Measurements from ENCODE around the gene DTX3L.

DTX3L gene

GRCh38 chr3:122598151-122598550, 34.0 kb downstream of the DTX3L start:
- peaks cover 9% of the 10 kb centered on the region for H3K27me3 Mint-ChIP-seq (ENCODE audit: low read depth, poor library complexity)
- no peaks in the 10 kb centered on the region for H3K36me3 Mint-ChIP-seq (ENCODE audit: low read depth)
- no peak for DNase-seq

GRCh38 chr3:122598556-122598955, 34.4 kb downstream of the DTX3L start:
- Mint-ChIP-seq H3K36me3 (ENCODE audit: low read depth) (no peaks in the 10 kb centered on the region), H3K27me3 (ENCODE audit: low read depth, poor library complexity) (peaks cover 9% of the 10 kb centered on the region), H3K4me3 (no peak overlapping the region), H3K9me3 (no peaks in the 10 kb centered on the region), H3K4me1 (no peaks in the 10 kb centered on the region), H3K27ac (no peak overlapping the region)
- DNase-seq, result no peak
- TF ChIP-seq CTCF (IDR thresholded peaks at IDR 0.05), result no peak

More at GRCh38 chr3:122598151-122598550, 34.0 kb downstream of the DTX3L start:
- TF ChIP-seq CTCF (IDR thresholded peaks at IDR 0.05), result no peak
- H3K27ac Mint-ChIP-seq, result no peak overlapping the region
- H3K9me3 Mint-ChIP-seq, result no peaks in the 10 kb centered on the region
- H3K4me3 Mint-ChIP-seq, result no peak overlapping the region
- H3K4me1 Mint-ChIP-seq, result no peaks in the 10 kb centered on the region

- no peak for DNase-seq
- Mint-ChIP-seq H3K27ac (no peak overlapping the region), H3K4me3 (no peak overlapping the region)
Observed at GRCh38 chr3:122602011-122602710, 38.0 kb downstream of the DTX3L start.

GRCh38 chr3:122603056-122603455, 38.9 kb downstream of the DTX3L start:
- no peak for TF ChIP-seq CTCF (IDR thresholded peaks at IDR 0.05)
- H3K9me3 Mint-ChIP-seq, result no peaks in the 10 kb centered on the region
- no peak overlapping the region for H3K27ac Mint-ChIP-seq
- no peak for DNase-seq
- H3K27me3 Mint-ChIP-seq (ENCODE audit: low read depth, poor library complexity), result peaks cover 14% of the 10 kb centered on the region
- no peak overlapping the region for H3K4me3 Mint-ChIP-seq
- peaks cover 4% of the 10 kb centered on the region for H3K4me1 Mint-ChIP-seq
- H3K36me3 Mint-ChIP-seq (ENCODE audit: low read depth), result no peaks in the 10 kb centered on the region

More at GRCh38 chr3:122602011-122602710, 38.0 kb downstream of the DTX3L start:
- Mint-ChIP-seq H3K4me1 (peaks cover 4% of the 10 kb centered on the region), H3K27me3 (ENCODE audit: low read depth, poor library complexity) (peaks cover 9% of the 10 kb centered on the region), H3K36me3 (ENCODE audit: low read depth) (no peaks in the 10 kb centered on the region), H3K9me3 (no peaks in the 10 kb centered on the region)
- TF ChIP-seq CTCF (IDR thresholded peaks at IDR 0.05), result no peak

GRCh38 chr3:122606330-122606729, 42.2 kb downstream of the DTX3L start:
- H3K36me3 Mint-ChIP-seq (ENCODE audit: low read depth), result no peaks in the 10 kb centered on the region
- TF ChIP-seq CTCF (IDR thresholded peaks at IDR 0.05), result no peak
- no peaks in the 10 kb centered on the region for H3K9me3 Mint-ChIP-seq
- H3K27me3 Mint-ChIP-seq (ENCODE audit: low read depth, poor library complexity), result peaks cover 17% of the 10 kb centered on the region
- no peak overlapping the region for H3K27ac Mint-ChIP-seq
- peaks cover 10% of the 10 kb centered on the region for H3K4me1 Mint-ChIP-seq
- no peak for DNase-seq
- no peak overlapping the region for H3K4me3 Mint-ChIP-seq

GRCh38 chr3:122608916-122609315, 44.8 kb downstream of the DTX3L start:
- TF ChIP-seq CTCF (IDR thresholded peaks at IDR 0.05), result no peak
- Mint-ChIP-seq H3K4me3 (no peak overlapping the region), H3K27me3 (ENCODE audit: low read depth, poor library complexity) (peaks cover 11% of the 10 kb centered on the region), H3K4me1 (peaks cover 10% of the 10 kb centered on the region), H3K27ac (no peak overlapping the region), H3K36me3 (ENCODE audit: low read depth) (no peaks in the 10 kb centered on the region), H3K9me3 (no peaks in the 10 kb centered on the region)
- DNase-seq, result no peak

Data from nephron progenitor cell (in vitro differentiated cells).